BLaER1 (cell line): ENCODE data around the gene ATP4A.
A peak's percentile ranks its signal among the peaks of the same experiment; 100 is the strongest.

Experiments used
- H3K27ac ChIP-seq: shearing (Covaris generic); formaldehyde crosslinking; 2 replicates; pipeline ENCODE4 v1.8.1; 2022
- H3K27me3 ChIP-seq: shearing (Covaris generic); formaldehyde crosslinking; 2 replicates; pipeline ENCODE4 v1.8.1; 2022
- H3K36me3 ChIP-seq: shearing (Covaris generic); formaldehyde crosslinking; 2 replicates; pipeline ENCODE4 v1.8.1; 2022
- H3K4me1 ChIP-seq: shearing (Covaris generic); formaldehyde crosslinking; 2 replicates; pipeline ENCODE4 v1.8.1; 2022
- H3K4me2 ChIP-seq: shearing (Covaris generic); formaldehyde crosslinking; 2 replicates; pipeline ENCODE4 v1.8.1; 2022
- H3K4me3 ChIP-seq: shearing (Covaris generic); formaldehyde crosslinking; 2 replicates; pipeline ENCODE4 v1.8.1; 2022
- H3K9ac ChIP-seq: shearing (Covaris generic); formaldehyde crosslinking; 2 replicates; pipeline ENCODE4 v1.8.1; 2022
- H3K9me3 ChIP-seq: shearing (Covaris generic); formaldehyde crosslinking; 2 replicates; pipeline ENCODE4 v1.8.1; 2022
- H4K20me1 ChIP-seq: shearing (Covaris generic); formaldehyde crosslinking; 2 replicates; pipeline ENCODE4 v1.8.1; 2022
- Cebpa-rat ChIP-seq: shearing (Covaris generic); IDR thresholded peaks from 2 replicates; pipeline ENCODE4 v1.8.1; 2022

ATP4A gene

GRCh38 chr19:35569281-35569781, 5.9 kb upstream of the ATP4A start:
- no peak overlapping the region for H3K27ac ChIP-seq
- H3K4me2 ChIP-seq: no peak overlapping the region
- H3K4me1 ChIP-seq: no peaks in the 10 kb centered on the region
- H3K36me3 ChIP-seq: no peaks in the 10 kb centered on the region
- H3K4me3 ChIP-seq: no peak overlapping the region
- H3K27me3 ChIP-seq: no peaks in the 10 kb centered on the region
- no peaks in the 10 kb centered on the region for H3K9me3 ChIP-seq
- TF ChIP-seq Cebpa-rat: no peak
- no peak overlapping the region for H3K9ac ChIP-seq
- H4K20me1 ChIP-seq: no peaks in the 10 kb centered on the region

DNA sequence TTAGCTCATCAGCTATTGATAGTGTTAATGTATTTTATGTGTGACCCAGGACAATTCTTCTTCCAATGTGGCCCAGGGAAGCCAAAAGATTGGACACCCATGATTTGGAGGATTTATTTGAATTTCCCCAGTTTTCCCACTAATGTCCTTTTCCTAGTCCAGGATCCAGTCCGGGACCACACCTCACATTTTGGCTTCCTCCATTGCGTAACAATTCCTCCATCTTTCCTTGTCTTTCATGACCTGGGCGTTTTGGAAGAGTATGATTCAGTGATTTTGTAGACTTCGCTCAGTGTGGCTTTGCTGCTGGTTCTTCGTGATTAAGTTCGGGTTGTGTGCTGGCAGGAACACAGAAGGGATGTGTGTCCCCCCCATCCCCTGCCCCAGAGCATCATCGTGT, 3.3 kb upstream of the ATP4A start:
- no peak overlapping the region for H3K9ac ChIP-seq
- H3K9me3 ChIP-seq: no peaks in the 10 kb centered on the region
- H3K4me2 ChIP-seq: no peak overlapping the region
- H3K27ac ChIP-seq: no peak overlapping the region
- no peaks in the 10 kb centered on the region for H3K27me3 ChIP-seq
- no peak overlapping the region for H3K4me3 ChIP-seq
- TF ChIP-seq Cebpa-rat: peak; percentile 67
- H4K20me1 ChIP-seq: no peaks in the 10 kb centered on the region
- no peaks in the 10 kb centered on the region for H3K4me1 ChIP-seq
- no peaks in the 10 kb centered on the region for H3K36me3 ChIP-seq

DNA sequence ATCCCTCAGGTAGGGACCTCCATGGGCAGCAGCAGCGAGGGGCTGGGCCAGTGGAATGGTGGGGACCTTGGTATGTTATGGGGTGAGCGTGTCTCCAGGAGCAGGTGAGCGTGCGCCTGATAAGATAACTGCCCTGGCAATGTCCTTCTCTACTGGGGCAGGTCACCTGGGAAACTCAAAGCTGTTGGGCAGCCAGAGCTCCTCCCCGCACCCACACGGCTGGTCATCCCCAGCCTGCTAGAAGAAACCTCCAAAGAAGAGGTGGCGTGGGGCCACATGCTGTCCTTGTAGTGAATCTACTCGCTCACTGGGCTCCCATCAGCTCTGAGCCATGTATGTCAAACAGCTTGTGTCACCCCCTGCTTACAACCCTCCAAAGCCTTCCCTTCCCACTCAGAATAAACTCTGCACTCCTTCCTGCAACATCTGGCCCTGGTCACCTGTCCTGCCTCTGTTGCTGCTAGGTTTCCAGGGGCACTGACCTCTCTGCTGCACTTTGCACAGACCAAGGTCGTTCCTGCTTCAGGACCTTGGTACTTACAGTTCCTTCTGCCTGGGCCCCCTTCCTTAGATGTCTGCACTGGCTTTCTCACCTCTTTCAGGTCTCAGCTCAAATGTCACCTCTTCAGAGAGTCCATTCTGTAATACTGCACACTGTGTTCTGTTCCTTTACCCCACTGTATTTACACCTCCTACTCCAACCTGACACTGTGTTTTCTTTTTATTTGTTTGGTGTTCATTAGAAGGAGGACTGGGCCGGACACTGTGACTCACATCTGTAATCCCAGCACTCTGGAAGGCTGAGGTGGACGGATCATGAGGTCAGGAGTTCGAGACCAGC, 1.8 kb upstream of the ATP4A start:
- H3K36me3 ChIP-seq: no peaks in the 10 kb centered on the region
- no peak overlapping the region for H3K9ac ChIP-seq
- H3K4me3 ChIP-seq: no peak overlapping the region
- no peaks in the 10 kb centered on the region for H4K20me1 ChIP-seq
- no peak for TF ChIP-seq Cebpa-rat
- H3K4me1 ChIP-seq: no peaks in the 10 kb centered on the region
- no peaks in the 10 kb centered on the region for H3K27me3 ChIP-seq
- no peak overlapping the region for H3K27ac ChIP-seq
- H3K9me3 ChIP-seq: no peaks in the 10 kb centered on the region
- H3K4me2 ChIP-seq: no peak overlapping the region

GRCh38 chr19:35562776-35563175, 682 bp downstream of the ATP4A start:
- H3K27me3 ChIP-seq: no peaks in the 10 kb centered on the region
- H4K20me1 ChIP-seq: no peaks in the 10 kb centered on the region
- no peak for TF ChIP-seq Cebpa-rat
- H3K4me2 ChIP-seq: no peak overlapping the region
- H3K36me3 ChIP-seq: no peaks in the 10 kb centered on the region
- no peak overlapping the region for H3K4me3 ChIP-seq
- H3K27ac ChIP-seq: no peak overlapping the region
- no peak overlapping the region for H3K9ac ChIP-seq
- H3K9me3 ChIP-seq: no peaks in the 10 kb centered on the region
- H3K4me1 ChIP-seq: peaks cover 18% of the 10 kb centered on the region

DNA sequence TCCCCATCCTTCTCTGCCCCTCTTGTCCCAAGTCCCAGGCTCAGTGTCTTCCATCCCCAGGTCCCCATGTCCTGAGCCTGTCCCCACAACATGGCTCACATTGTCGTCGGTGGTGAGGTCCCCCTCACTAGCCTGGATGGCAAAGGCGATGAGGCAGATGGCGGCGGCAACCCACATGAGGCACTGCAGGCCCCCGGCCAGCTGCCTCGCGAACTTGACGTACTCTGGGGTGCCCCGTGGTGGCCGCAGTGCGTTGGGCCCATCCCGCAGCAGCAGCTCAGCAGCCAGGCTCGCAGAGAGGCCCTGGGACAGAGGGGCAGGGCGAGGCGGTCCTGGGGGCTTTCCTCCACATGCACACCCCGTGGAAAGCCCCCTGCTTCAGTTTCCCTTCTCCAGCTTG, 1.1 kb downstream of the ATP4A start:
- Histone ChIP-seq H3K4me1 (peaks cover 18% of the 10 kb centered on the region), H3K36me3 (no peaks in the 10 kb centered on the region), H3K4me3 (no peak overlapping the region), H4K20me1 (no peaks in the 10 kb centered on the region), H3K27ac (no peak overlapping the region), H3K9me3 (no peaks in the 10 kb centered on the region), H3K4me2 (no peak overlapping the region), H3K27me3 (no peaks in the 10 kb centered on the region), H3K9ac (no peak overlapping the region)
- TF ChIP-seq Cebpa-rat: no peak

DNA sequence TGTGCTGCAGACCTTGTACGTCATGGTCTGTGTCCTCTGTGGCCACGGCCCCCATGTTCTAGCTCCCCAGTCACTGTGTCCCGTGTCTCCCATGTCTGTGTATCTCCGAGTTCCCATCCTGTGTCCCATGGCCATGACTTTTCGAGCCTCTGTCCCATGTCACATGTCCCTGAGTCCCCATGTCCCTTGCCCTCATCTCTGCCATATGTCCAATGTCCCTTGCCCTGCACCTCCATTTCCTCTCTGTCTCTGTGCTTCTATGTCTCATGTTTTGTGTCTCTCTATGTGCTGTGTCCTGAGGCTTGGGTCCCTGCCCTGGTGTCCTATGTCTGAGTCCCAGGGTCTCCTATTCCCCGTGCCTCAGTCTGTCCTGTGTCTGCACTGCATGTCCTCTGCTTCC, 2.0 kb downstream of the ATP4A start:
- no peaks in the 10 kb centered on the region for H3K27me3 ChIP-seq
- H3K36me3 ChIP-seq: no peaks in the 10 kb centered on the region
- H3K4me2 ChIP-seq: no peak overlapping the region
- H4K20me1 ChIP-seq: no peaks in the 10 kb centered on the region
- no peak overlapping the region for H3K9ac ChIP-seq
- no peaks in the 10 kb centered on the region for H3K9me3 ChIP-seq
- H3K4me3 ChIP-seq: no peak overlapping the region
- H3K27ac ChIP-seq: no peak overlapping the region
- peaks cover 18% of the 10 kb centered on the region for H3K4me1 ChIP-seq
- TF ChIP-seq Cebpa-rat: no peak

- Histone ChIP-seq H3K4me3 (no peak overlapping the region), H3K9me3 (no peaks in the 10 kb centered on the region), H3K9ac (no peak overlapping the region), H3K27me3 (no peaks in the 10 kb centered on the region), H4K20me1 (no peaks in the 10 kb centered on the region), H3K4me2 (no peak overlapping the region), H3K4me1 (peaks cover 23% of the 10 kb centered on the region), H3K36me3 (no peaks in the 10 kb centered on the region), H3K27ac (no peak overlapping the region)
- no peak for TF ChIP-seq Cebpa-rat
Measured at GRCh38 chr19:35560677-35561076, 2.8 kb downstream of the ATP4A start.

DNA sequence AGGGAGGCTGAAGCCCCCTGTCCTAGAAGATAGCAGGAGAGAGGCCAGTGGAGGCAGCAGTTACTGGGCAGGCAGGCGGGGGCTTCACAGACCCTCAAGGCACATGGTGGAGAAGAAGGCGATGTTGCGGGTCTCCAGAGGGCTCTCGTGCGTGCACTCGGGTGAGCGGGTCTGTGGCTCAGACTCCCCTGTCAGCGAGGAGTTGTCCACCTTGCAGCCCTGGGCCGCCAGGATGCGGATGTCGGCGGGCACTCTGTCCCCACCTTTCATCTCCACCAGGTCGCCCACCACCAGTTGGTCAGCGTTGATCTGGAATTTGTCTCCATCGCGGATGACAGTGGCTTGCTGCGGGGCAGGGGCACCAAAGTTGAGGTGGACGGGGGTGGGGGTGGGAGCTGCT, 3.2 kb downstream of the ATP4A start:
- Histone ChIP-seq H3K27ac (no peak overlapping the region), H3K4me1 (peaks cover 24% of the 10 kb centered on the region), H3K4me2 (no peak overlapping the region), H3K4me3 (no peak overlapping the region), H3K9ac (no peak overlapping the region), H3K27me3 (no peaks in the 10 kb centered on the region), H3K9me3 (no peaks in the 10 kb centered on the region), H3K36me3 (no peaks in the 10 kb centered on the region), H4K20me1 (no peaks in the 10 kb centered on the region)
- no peak for TF ChIP-seq Cebpa-rat

GRCh38 chr19:35559781-35560180, 3.7 kb downstream of the ATP4A start:
- Histone ChIP-seq H3K4me3 (no peak overlapping the region), H3K4me2 (0 out of 2 replicates have a peak overlapping the region, but pooled peaks have one; percentile 75), H3K27me3 (no peaks in the 10 kb centered on the region), H3K27ac (no peak overlapping the region), H3K9me3 (no peaks in the 10 kb centered on the region), H3K9ac (no peak overlapping the region), H3K36me3 (no peaks in the 10 kb centered on the region), H3K4me1 (peaks cover 24% of the 10 kb centered on the region), H4K20me1 (no peaks in the 10 kb centered on the region)
- TF ChIP-seq Cebpa-rat: no peak

- Histone ChIP-seq H3K36me3 (no peaks in the 10 kb centered on the region), H3K27me3 (no peaks in the 10 kb centered on the region), H4K20me1 (no peaks in the 10 kb centered on the region), H3K9ac (no peak overlapping the region), H3K27ac (no peak overlapping the region), H3K4me3 (no peak overlapping the region), H3K4me2 (peak overlapping the region; percentile 75), H3K4me1 (peaks cover 24% of the 10 kb centered on the region), H3K9me3 (no peaks in the 10 kb centered on the region)
- no peak for TF ChIP-seq Cebpa-rat
Measured at GRCh38 chr19:35559281-35559659, 4.2 kb downstream of the ATP4A start.
